ENCODE results near the gene PIGBOS1. TPM values are rescaled to one million over a fixed set of nuclear protein-coding genes. Genes with fewer than 3 reads are reported as not detected.

Gene PIGBOS1
- total RNA-seq, 1 donor from 2014 or later = 12.5 TPM

- no peak overlapping the region for H3K4me3 Mint-ChIP-seq
- H3K9me3 Mint-ChIP-seq = no peaks in the 10 kb centered on the region
- no peaks in the 10 kb centered on the region for H3K36me3 Mint-ChIP-seq (ENCODE audit: low read depth)
- no peak overlapping the region for H3K27ac Mint-ChIP-seq (ENCODE audit: unreplicated experiment)
- no peaks in the 10 kb centered on the region for H3K27me3 Mint-ChIP-seq (ENCODE audit: low read depth)
- TF ChIP-seq CTCF (conservative IDR thresholded peaks at IDR 0.05) = no peak
- DNase-seq (ENCODE audit: low read depth, low spot score) = no peak
- no peaks in the 10 kb centered on the region for H3K4me1 Mint-ChIP-seq
These were observed 15.4 kb upstream of the PIGBOS1 start for GRCh38 chr15:55334371-55334770.

GRCh38 chr15:55327387-55327786, 8.5 kb upstream of the PIGBOS1 start:
- no peaks in the 10 kb centered on the region for H3K27me3 Mint-ChIP-seq (ENCODE audit: low read depth)
- no peak for DNase-seq (ENCODE audit: low read depth, low spot score)
- no peak for TF ChIP-seq CTCF (conservative IDR thresholded peaks at IDR 0.05)
- peaks cover 10% of the 10 kb centered on the region for H3K4me1 Mint-ChIP-seq
- H3K9me3 Mint-ChIP-seq = no peaks in the 10 kb centered on the region
- no peak overlapping the region for H3K4me3 Mint-ChIP-seq
- no peaks in the 10 kb centered on the region for H3K36me3 Mint-ChIP-seq (ENCODE audit: low read depth)
- no peak overlapping the region for H3K27ac Mint-ChIP-seq (ENCODE audit: unreplicated experiment)

GRCh38 chr15:55322467-55322866, 3.5 kb upstream of the PIGBOS1 start:
- Mint-ChIP-seq H3K27me3 (ENCODE audit: low read depth) (no peaks in the 10 kb centered on the region), H3K4me1 (peaks cover 29% of the 10 kb centered on the region), H3K4me3 (peak overlapping the region; percentile 14), H3K9me3 (no peaks in the 10 kb centered on the region), H3K27ac (ENCODE audit: unreplicated experiment) (no peak overlapping the region), H3K36me3 (ENCODE audit: low read depth) (no peaks in the 10 kb centered on the region)
- no peak for TF ChIP-seq CTCF (conservative IDR thresholded peaks at IDR 0.05)
- DNase-seq (ENCODE audit: low read depth, low spot score) = no peak

GRCh38 chr15:55320963-55321362, 2.0 kb upstream of the PIGBOS1 start:
- no peak overlapping the region for H3K4me3 Mint-ChIP-seq
- H3K36me3 Mint-ChIP-seq (ENCODE audit: low read depth) = no peaks in the 10 kb centered on the region
- no peak overlapping the region for H3K27ac Mint-ChIP-seq (ENCODE audit: unreplicated experiment)
- peaks cover 30% of the 10 kb centered on the region for H3K4me1 Mint-ChIP-seq
- no peaks in the 10 kb centered on the region for H3K9me3 Mint-ChIP-seq
- no peaks in the 10 kb centered on the region for H3K27me3 Mint-ChIP-seq (ENCODE audit: low read depth)
- no peak for TF ChIP-seq CTCF (conservative IDR thresholded peaks at IDR 0.05)
- no peak for DNase-seq (ENCODE audit: low read depth, low spot score)

GRCh38 chr15:55320238-55320550, 1.3 kb upstream of the PIGBOS1 start:
- H3K27ac Mint-ChIP-seq (ENCODE audit: unreplicated experiment) = no peak overlapping the region

More at GRCh38 chr15:55320238-55320550, 1.3 kb upstream of the PIGBOS1 start:
- H3K36me3 Mint-ChIP-seq (ENCODE audit: low read depth) = no peaks in the 10 kb centered on the region
- no peaks in the 10 kb centered on the region for H3K27me3 Mint-ChIP-seq (ENCODE audit: low read depth)
- TF ChIP-seq CTCF (conservative IDR thresholded peaks at IDR 0.05) = no peak
- no peak for DNase-seq (ENCODE audit: low read depth, low spot score)
- peak overlapping the region; percentile 82 for H3K4me3 Mint-ChIP-seq
- H3K4me1 Mint-ChIP-seq = peaks cover 30% of the 10 kb centered on the region
- H3K9me3 Mint-ChIP-seq = no peaks in the 10 kb centered on the region

Data from neural crest cell (in vitro differentiated cells).